Vagina (tissue), 2 donors: ENCODE measurements around the gene NSFL1C.

Experiments
- CTCF ChIP-seq, 3 experiments: fragments of 450-650 bp in 2 of 3; fragments of 200-600 bp in 1 of 3; sonication (generic) in 1 of 3; IDR thresholded peaks; one replicate each; pipeline ENCODE4 v1.5.1; 2017 to 2019; ENCODE audit warnings: antibody characterized with exemption in 3 of 3, mild to moderate bottlenecking in 2 of 3, moderate library complexity in 2 of 3
- POLR2AphosphoS5 ChIP-seq, 2 donors: sonication (generic); formaldehyde crosslinking; IDR thresholded peaks; one replicate each; pipeline ENCODE4 v1.9.0; 2017; ENCODE audit warnings: antibody characterized with exemption in 2 of 2, mild to moderate bottlenecking in 2 of 2, low read depth in 1 of 2; ENCODE audit not compliant: insufficient read depth in 1 of 2

- TF ChIP-seq CTCF (IDR thresholded peaks at IDR 0.05) (no peak), POLR2AphosphoS5 (IDR thresholded peaks at IDR 0.05; ENCODE audit: insufficient read depth in 1 of 2, low read depth in 1 of 2) (no peak)
These were observed 10.3 kb downstream of the NSFL1C start for GRCh38 chr20:1456300-1456699.
